ENCODE data around the gene EDN2.

The EDN2 gene

GRCh38 chr1:41497461-41498030 is 13.1 kb upstream of the EDN2 start:
- H3F3A ChIP-seq (ENCODE audit: control insufficient read depth, insufficient read depth) = no peaks in the 10 kb centered on the region

DNA sequence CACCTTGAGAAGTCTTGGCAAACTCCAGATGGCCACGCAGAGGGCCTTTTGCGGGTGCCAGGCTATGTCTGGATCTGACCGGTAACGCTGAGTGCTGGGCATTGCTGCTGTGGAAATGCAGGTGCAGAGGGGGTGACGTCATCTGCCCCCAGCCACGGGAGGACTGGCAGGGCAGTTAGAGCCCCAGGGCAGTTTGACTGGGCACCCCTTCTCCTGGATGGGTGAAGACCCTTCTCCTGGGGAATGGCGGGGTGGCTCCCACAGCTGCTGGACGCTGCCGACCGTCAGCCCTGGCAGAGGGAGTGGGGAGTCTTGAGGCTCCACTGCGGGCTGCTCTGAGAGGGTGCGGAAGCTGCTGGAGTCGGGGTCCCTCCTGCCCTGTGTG is 12.6 kb upstream of the EDN2 start:
- Histone ChIP-seq H3K27me3 (ENCODE audit: control insufficient read depth, low read length) (peaks cover 5% of the 10 kb centered on the region), H3K4me2 (ENCODE audit: low read length) (no peak overlapping the region), H3K79me2 (ENCODE audit: control insufficient read depth, low read length) (no peaks in the 10 kb centered on the region), H3K4me3 (ENCODE audit: low read length) (no peak overlapping the region), H3K36me3 (ENCODE audit: control insufficient read depth, low read length) (no peaks in the 10 kb centered on the region), H3F3A (ENCODE audit: control insufficient read depth, insufficient read depth) (no peaks in the 10 kb centered on the region), H3K27ac (ENCODE audit: low read depth, low read length) (no peak overlapping the region), H4K20me1 (ENCODE audit: control insufficient read depth, insufficient read depth, low read depth, low read length) (no peaks in the 10 kb centered on the region), H3K9me2 (replicated peaks; ENCODE audit: control insufficient read depth, low read length) (no peaks in the 10 kb centered on the region), H3K4me1 (ENCODE audit: control insufficient read depth, low read length) (no peaks in the 10 kb centered on the region), H3K9me3 (ENCODE audit: control insufficient read depth, insufficient read depth, low read length) (no peaks in the 10 kb centered on the region)
- TF ChIP-seq, protein P1, sequence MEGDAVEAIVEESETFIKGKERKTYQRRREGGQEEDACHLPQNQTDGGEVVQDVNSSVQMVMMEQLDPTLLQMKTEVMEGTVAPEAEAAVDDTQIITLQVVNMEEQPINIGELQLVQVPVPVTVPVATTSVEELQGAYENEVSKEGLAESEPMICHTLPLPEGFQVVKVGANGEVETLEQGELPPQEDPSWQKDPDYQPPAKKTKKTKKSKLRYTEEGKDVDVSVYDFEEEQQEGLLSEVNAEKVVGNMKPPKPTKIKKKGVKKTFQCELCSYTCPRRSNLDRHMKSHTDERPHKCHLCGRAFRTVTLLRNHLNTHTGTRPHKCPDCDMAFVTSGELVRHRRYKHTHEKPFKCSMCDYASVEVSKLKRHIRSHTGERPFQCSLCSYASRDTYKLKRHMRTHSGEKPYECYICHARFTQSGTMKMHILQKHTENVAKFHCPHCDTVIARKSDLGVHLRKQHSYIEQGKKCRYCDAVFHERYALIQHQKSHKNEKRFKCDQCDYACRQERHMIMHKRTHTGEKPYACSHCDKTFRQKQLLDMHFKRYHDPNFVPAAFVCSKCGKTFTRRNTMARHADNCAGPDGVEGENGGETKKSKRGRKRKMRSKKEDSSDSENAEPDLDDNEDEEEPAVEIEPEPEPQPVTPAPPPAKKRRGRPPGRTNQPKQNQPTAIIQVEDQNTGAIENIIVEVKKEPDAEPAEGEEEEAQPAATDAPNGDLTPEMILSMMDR (IDR thresholded peaks at IDR 0.05; ENCODE audit: low read depth, low read length, poor library complexity, severe bottlenecking) = no peak
- TF ChIP-seq EZH2phosphoT487 (IDR thresholded peaks at IDR 0.05; ENCODE audit: borderline replicate concordance, low read length) = no peak

More at GRCh38 chr1:41497461-41498030, 13.1 kb upstream of the EDN2 start:
- Histone ChIP-seq H3K9me3 (ENCODE audit: control insufficient read depth, insufficient read depth, low read length) (no peaks in the 10 kb centered on the region), H3K4me1 (ENCODE audit: control insufficient read depth, low read length) (no peaks in the 10 kb centered on the region), H3K36me3 (ENCODE audit: control insufficient read depth, low read length) (no peaks in the 10 kb centered on the region), H4K20me1 (ENCODE audit: control insufficient read depth, insufficient read depth, low read depth, low read length) (no peaks in the 10 kb centered on the region), H3K4me3 (ENCODE audit: low read length) (no peak overlapping the region), H3K27me3 (ENCODE audit: control insufficient read depth, low read length) (peaks cover 5% of the 10 kb centered on the region), H3K4me2 (ENCODE audit: low read length) (no peak overlapping the region), H3K79me2 (ENCODE audit: control insufficient read depth, low read length) (no peaks in the 10 kb centered on the region), H3K27ac (ENCODE audit: low read depth, low read length) (no peak overlapping the region), H3K9me2 (replicated peaks; ENCODE audit: control insufficient read depth, low read length) (no peaks in the 10 kb centered on the region)
- TF ChIP-seq EZH2phosphoT487 (IDR thresholded peaks at IDR 0.05; ENCODE audit: borderline replicate concordance, low read length) = no peak
- TF ChIP-seq, protein P1 (IDR thresholded peaks at IDR 0.05; ENCODE audit: low read depth, low read length, poor library complexity, severe bottlenecking) = no peak

DNA sequence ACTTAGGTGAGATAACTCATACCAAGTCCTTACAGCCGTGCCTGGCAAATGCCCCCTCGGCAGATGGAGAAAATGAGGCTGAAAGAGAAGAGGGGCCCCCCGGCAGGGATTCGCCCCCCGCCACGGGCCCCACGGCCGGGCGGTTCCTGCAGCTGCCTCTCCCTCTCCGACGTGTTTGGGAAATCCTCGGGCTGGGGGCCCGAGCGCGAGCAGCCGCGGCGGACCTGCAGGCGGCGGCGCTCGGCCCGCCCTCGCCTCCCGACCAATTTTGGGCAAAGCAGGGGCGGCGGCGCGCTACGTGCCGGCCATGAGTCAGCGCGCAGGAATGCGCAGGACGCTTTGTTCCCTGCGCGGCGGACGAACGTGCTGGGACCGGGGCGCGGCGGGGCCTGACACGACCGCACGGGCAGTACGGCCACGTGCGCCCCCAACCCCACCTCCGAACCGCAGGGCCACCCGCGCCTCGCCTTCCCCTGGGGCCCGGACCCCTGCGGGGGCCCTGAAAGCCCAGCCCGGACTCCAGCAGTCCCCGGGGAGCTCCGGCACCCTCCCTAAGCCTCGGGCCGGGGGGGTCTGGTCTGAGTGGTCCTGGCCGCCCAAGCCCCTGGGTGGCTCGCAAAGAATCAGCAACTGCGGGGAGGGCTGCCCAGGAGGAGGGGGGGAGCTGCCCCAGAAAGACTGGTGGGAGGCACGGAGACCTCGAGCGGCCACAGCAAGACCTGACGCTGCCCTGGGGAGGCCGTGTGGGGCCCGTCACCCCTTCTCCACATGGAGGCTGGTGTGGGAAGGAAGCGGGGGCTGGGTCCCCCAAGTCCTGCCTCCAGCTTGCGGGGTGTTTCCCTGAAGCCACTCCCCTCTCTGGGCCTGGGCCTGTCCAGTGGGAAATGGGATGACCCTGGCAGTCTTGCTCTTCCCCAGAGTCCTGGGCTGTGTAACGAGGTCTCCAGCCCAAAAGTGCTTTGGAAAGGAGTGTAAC is 11.9 kb upstream of the EDN2 start:
- Histone ChIP-seq H3K27ac (ENCODE audit: low read depth, low read length) (no peak overlapping the region), H3K79me2 (ENCODE audit: control insufficient read depth, low read length) (no peaks in the 10 kb centered on the region), H3F3A (ENCODE audit: control insufficient read depth, insufficient read depth) (no peaks in the 10 kb centered on the region), H3K4me2 (ENCODE audit: low read length) (no peak overlapping the region), H3K4me1 (ENCODE audit: control insufficient read depth, low read length) (no peaks in the 10 kb centered on the region), H3K9me3 (ENCODE audit: control insufficient read depth, insufficient read depth, low read length) (no peaks in the 10 kb centered on the region), H3K4me3 (ENCODE audit: low read length) (no peak overlapping the region), H3K27me3 (ENCODE audit: control insufficient read depth, low read length) (peaks cover 5% of the 10 kb centered on the region), H4K20me1 (ENCODE audit: control insufficient read depth, insufficient read depth, low read depth, low read length) (no peaks in the 10 kb centered on the region), H3K36me3 (ENCODE audit: control insufficient read depth, low read length) (no peaks in the 10 kb centered on the region), H3K9me2 (replicated peaks; ENCODE audit: control insufficient read depth, low read length) (no peaks in the 10 kb centered on the region)
- TF ChIP-seq, protein P1 (IDR thresholded peaks at IDR 0.05; ENCODE audit: low read depth, low read length, poor library complexity, severe bottlenecking) = no peak
- no peak for TF ChIP-seq EZH2phosphoT487 (IDR thresholded peaks at IDR 0.05; ENCODE audit: borderline replicate concordance, low read length)

Data from DOHH2 (cell line).